Measurements from ENCODE around the gene TBC1D21. TPM values are rescaled to one million over a fixed set of nuclear protein-coding genes. Genes with fewer than 3 reads are reported as not detected.

TBC1D21 gene
- not detected for total RNA-seq

GRCh38 chr15:73873456-73873855 lies at the start of gene TBC1D21:
TBC1D21 (plus strand) TSS chr15:73873564; CDS start chr15:73873710, 146 bp downstream.
- no peak for ATAC-seq

DNA sequence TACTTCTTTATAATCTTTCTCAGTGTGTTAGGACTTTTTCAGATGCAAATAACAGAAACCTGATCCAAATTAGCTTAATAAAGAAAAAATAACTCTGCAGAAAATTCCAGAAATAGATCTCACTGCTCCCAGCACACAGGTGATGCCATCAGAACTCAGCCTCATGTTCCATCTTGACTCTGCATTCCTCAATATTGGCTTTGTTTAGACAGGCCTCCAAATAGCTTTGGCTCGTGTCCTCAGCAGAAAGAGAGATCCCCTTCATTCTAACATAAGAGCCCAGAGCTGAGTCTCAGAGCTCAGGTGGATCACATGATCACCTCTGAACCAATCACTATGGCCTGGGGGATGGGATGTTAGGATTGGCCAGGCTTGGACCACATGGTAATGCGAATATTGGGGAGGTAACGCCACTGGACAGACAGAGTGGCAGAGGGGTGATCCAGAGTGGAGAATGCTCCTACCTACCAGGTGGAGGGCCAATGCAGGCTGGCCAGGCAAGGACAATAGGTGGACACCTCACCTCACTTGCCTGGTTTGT lies 46.6 kb upstream of the TBC1D21 start:
- no peak for ATAC-seq
- no peak for DNase-seq (ENCODE audit: low spot score)

More at GRCh38 chr15:73873456-73873855, at the start of gene TBC1D21:
- DNase-seq (ENCODE audit: low spot score): no peak

DNA sequence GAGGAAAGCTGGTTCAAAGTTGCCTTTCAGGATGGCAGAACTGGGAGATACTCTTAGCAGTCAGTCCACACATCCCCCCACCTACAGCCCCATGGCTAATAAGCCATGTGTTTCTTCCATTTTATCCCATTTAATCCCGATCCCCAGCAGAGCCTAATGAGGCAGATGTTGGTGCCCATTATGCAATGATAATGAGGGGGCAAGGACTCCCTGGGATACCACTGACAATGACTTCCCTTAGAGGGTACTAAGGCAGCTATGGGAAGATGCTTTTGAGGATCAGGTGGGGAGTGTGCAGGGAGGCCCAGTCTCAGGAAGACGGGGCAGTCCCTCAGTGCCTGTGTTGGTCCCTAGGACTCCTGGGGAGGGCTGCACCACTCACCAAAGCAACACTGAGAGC lies 43.8 kb upstream of the TBC1D21 start:
- ATAC-seq: no peak
- no peak for DNase-seq (ENCODE audit: low spot score)

- DNase-seq (ENCODE audit: low spot score): no peak
- no peak for ATAC-seq
Observed at GRCh38 chr15:73832657-73833056, 40.7 kb upstream of the TBC1D21 start.

DNA sequence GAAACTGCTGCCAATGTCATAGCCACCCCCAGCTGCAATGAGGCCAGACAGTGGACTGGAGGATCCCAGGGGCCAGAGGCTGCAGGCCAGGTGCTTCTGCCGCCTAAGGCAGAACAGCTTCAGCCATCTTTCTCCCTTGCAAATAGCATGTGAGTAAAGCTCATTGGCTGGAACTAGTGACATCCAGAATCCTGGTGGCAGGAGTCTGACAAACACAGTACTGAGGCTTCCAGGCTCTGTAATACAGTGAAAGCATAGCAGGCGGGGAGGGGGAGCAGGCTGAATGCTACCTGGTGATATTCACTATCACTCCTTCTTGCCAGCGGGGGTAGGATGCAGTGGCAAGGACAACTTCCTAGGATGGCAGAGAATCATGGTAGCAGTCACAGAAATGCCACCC lies 36.5 kb upstream of the TBC1D21 start:
- DNase-seq (ENCODE audit: low spot score) (no peak), ATAC-seq (no peak)

- ATAC-seq: peak; percentile 91
- peak; percentile 74 for DNase-seq (ENCODE audit: low spot score)
Observed at GRCh38 chr15:73838831-73839426, 34.4 kb upstream of the TBC1D21 start.

- ATAC-seq (no peak), DNase-seq (ENCODE audit: low spot score) (no peak)
Observed at GRCh38 chr15:73839699-73840377, 33.5 kb upstream of the TBC1D21 start.

DNA sequence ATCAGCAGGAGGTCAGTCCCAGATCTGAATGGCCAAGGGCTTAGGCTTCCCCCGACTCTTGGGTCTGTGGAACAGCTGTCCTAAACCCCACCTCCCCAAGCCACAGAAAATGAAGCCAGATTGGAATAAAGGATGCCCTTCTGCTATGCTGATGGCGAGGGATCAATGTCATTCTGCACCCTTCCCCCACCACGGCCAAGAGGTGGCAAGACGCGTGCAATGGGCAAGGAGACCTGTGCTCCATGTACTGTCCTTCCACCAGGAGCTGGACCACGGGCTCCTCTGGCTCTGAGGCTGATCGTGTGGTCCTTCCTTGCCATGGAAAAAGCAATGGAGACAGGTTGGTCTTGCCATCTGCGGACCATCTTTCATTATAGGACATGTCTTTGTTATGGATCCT lies 32.6 kb upstream of the TBC1D21 start:
- DNase-seq (ENCODE audit: low spot score) (no peak), ATAC-seq (no peak)

- DNase-seq (ENCODE audit: low spot score) (no peak), ATAC-seq (no peak)
Observed at GRCh38 chr15:73841756-73842725, 31.3 kb upstream of the TBC1D21 start.

DNA sequence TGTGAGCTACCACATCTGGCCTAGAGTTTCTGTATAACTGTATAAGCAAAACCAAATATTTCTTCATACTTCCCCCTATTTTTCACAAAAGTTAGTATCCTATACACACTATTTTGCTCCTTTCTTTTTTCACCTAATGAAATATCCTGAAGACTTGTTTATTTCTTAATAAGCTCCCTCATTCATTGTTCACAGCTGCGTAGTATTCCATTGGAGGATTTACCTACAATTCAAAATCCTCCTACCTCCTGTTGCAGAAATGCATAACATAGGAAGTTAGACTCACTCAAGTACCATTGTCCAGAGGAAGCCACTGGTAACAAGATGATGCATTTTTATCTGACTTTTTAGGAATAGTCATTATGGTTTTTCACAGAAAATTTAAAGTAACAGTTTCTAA lies 29.6 kb upstream of the TBC1D21 start:
- DNase-seq (ENCODE audit: low spot score) (no peak), ATAC-seq (no peak)

- ATAC-seq (no peak), DNase-seq (ENCODE audit: low spot score) (no peak)
Observed at GRCh38 chr15:73844356-73844755, 29.0 kb upstream of the TBC1D21 start.

DNA sequence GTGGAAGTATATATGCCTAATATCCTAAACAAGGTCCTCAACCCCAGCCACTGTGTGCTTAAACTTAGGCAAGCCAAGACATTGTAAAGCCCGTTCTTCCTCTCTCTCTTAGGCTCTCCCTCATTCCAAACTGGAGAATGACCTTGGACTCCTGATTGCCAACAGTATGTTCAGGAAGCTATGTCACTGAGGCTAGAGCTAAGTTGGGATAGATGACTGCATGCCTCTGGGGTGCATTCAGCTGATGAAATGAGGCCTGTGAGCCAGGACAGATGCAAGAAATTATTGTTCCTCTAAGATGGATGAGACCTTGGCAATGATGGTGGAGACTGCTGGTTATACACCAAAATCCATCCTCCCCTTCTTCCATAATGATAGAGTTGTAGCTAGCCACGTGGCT lies 27.9 kb upstream of the TBC1D21 start:
- DNase-seq (ENCODE audit: low spot score) (no peak), ATAC-seq (no peak)

GRCh38 chr15:73845907-73846306 lies 27.5 kb upstream of the TBC1D21 start:
- ATAC-seq (no peak), DNase-seq (ENCODE audit: low spot score) (no peak)

GRCh38 chr15:73849641-73850040 lies 23.7 kb upstream of the TBC1D21 start:
- peak; percentile 12 for DNase-seq (ENCODE audit: low spot score)
- no peak for ATAC-seq

GRCh38 chr15:73850228-73850627 lies 23.1 kb upstream of the TBC1D21 start:
- ATAC-seq (no peak), DNase-seq (ENCODE audit: low spot score) (no peak)

GRCh38 chr15:73851689-73852088 lies 21.7 kb upstream of the TBC1D21 start:
- ATAC-seq: peak; percentile 30
- no peak for DNase-seq (ENCODE audit: low spot score)

DNA sequence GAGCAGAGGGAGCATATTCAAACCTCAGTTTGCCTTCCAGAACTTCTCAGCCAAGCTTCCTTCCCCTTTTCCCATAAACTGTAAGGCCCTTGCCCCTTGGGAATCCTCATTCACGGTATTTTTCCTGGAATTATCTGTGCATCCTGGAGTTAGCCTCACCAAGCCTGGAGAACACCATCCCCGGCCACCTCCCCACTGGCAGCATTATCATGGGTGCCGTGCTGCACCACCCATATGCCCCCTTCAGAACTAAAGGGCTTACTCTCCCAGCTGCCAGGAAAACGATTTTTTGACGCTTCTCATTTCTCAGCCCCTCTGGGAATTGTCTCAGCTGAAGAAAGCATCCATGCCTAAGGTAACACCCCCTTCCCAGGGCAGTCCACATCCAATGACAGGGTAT lies 20.9 kb upstream of the TBC1D21 start:
- ATAC-seq (no peak), DNase-seq (ENCODE audit: low spot score) (no peak)

GRCh38 chr15:73854265-73854664 lies 19.1 kb upstream of the TBC1D21 start:
- DNase-seq (ENCODE audit: low spot score) (peak; percentile 18), ATAC-seq (no peak)

GRCh38 chr15:73856458-73857192 lies 16.7 kb upstream of the TBC1D21 start:
- ATAC-seq: peak; percentile 24
- peak; percentile 35 for DNase-seq (ENCODE audit: low spot score)

- peak; percentile 35 for DNase-seq (ENCODE audit: low spot score)
- ATAC-seq: no peak
Observed at GRCh38 chr15:73857193-73857920, 16.0 kb upstream of the TBC1D21 start.

Data from left lobe of liver (tissue), 2 donors.